H1 (cell line): ENCODE data around the gene ADCY2. TPM values are rescaled to one million over a fixed set of nuclear protein-coding genes. Genes with fewer than 3 reads are reported as not detected.

Experiments
- CTCF ChIA-PET: fragments of 300-600 bp; sonication (Branson Sonifier 250); formaldehyde crosslinking; loops from one replicate; lab custom pipeline; 2021; ENCODE audit not compliant: partially characterized antibody; lab: Charles Lee
- POLR2A ChIA-PET: fragments of 300-600 bp; sonication (Branson Sonifier 250); formaldehyde crosslinking; loops from one replicate; lab custom pipeline; 2021; ENCODE audit warnings: inconsistent platforms; ENCODE audit not compliant: partially characterized antibody; lab: Charles Lee
- DNase-seq, 2 experiments: peaks; one replicate each; pipeline versions ENCODE4 v3.0.0 to v3.0.0-alpha.2; 2010 to 2022; ENCODE audit warnings: low spot score in 2 of 2, low read depth in 1 of 2, mixed read lengths in 1 of 2
- FAIRE-seq: peaks from 2 replicates; lab custom pipeline; 2011; peaks lifted over from hg19 to GRCh38; lab: Jason Lieb, UNC
- H2AFZ ChIP-seq: 2 replicates; pipeline ENCODE4 v1.8.1; 2012; ENCODE audit warnings: low read length, inconsistent platforms
- H2AK5ac ChIP-seq: 2 replicates; pipeline ENCODE4 v1.6.1; 2013; ENCODE audit warnings: low read depth, low read length
- H2BK120ac ChIP-seq: replicated peaks from 2 replicates; pipeline ENCODE3; 2013; ENCODE audit warnings: low read depth, low read length, inconsistent platforms
- H2BK12ac ChIP-seq: 2 replicates; pipeline ENCODE4 v1.6.1; 2013; ENCODE audit warnings: low read depth, low read length
- H2BK15ac ChIP-seq: 2 replicates; pipeline ENCODE4 v1.6.1; 2013; ENCODE audit warnings: low read length
- H2BK20ac ChIP-seq: 2 replicates; pipeline ENCODE4 v1.6.1; 2013; ENCODE audit warnings: low read length
- H2BK5ac ChIP-seq: 2 replicates; pipeline ENCODE4 v1.6.1; 2013; ENCODE audit warnings: low read depth, low read length
- H3K14ac ChIP-seq: 2 replicates; pipeline ENCODE4 v1.6.1; 2013; ENCODE audit warnings: inconsistent platforms; ENCODE audit not compliant: insufficient read length
- H3K18ac ChIP-seq: 2 replicates; pipeline ENCODE4 v1.6.1; 2013; ENCODE audit warnings: low read length; ENCODE audit errors: extremely low read depth
- H3K23ac ChIP-seq: 2 replicates; pipeline ENCODE4 v1.6.1; 2013; ENCODE audit warnings: inconsistent platforms; ENCODE audit not compliant: insufficient read length
- H3K23me2 ChIP-seq: 2 replicates; pipeline ENCODE4 v1.6.1; 2013; ENCODE audit warnings: low read depth, low read length
- H3K27ac ChIP-seq: 2 replicates; pipeline ENCODE4 v1.6.1; 2011; ENCODE audit warnings: low read depth, low read length, inconsistent platforms
- H3K27me3 ChIP-seq, 4 experiments: replicated peaks in 1 of 4; 1 replicate in 1 of 4; 2 replicates in 3 of 4; pipeline versions ENCODE4 v1.6.1 to v1.8.1; 2011 to 2013; ENCODE audit warnings: low read length in 3 of 4, mild to moderate bottlenecking in 3 of 4, inconsistent platforms in 2 of 4, mixed read lengths in 2 of 4, moderate library complexity in 1 of 4; ENCODE audit not compliant: control insufficient read depth in 3 of 4, insufficient read depth in 3 of 4; ENCODE audit errors: extremely low read depth in 1 of 4
- H3K36me3 ChIP-seq, 4 experiments: 2 replicates each; pipeline versions ENCODE4 v1.6.1 to v1.8.1; 2011 to 2013; ENCODE audit warnings: mild to moderate bottlenecking in 4 of 4, low read length in 3 of 4, moderate library complexity in 2 of 4, control low read depth in 1 of 4, inconsistent platforms in 1 of 4; ENCODE audit not compliant: insufficient read depth in 4 of 4, control insufficient read depth in 2 of 4
- H3K4ac ChIP-seq: replicated peaks from 2 replicates; pipeline ENCODE3; 2013; ENCODE audit warnings: low read length, low read depth, mixed read lengths, inconsistent platforms; ENCODE audit not compliant: insufficient read length
- H3K4me1 ChIP-seq, 4 experiments: replicated peaks in 1 of 4; 1 replicate in 1 of 4; 2 replicates in 3 of 4; pipeline versions ENCODE4 v1.6.1 to v1.8.1; 2011 to 2013; ENCODE audit warnings: low read length in 3 of 4, inconsistent platforms in 2 of 4, mixed read lengths in 1 of 4; ENCODE audit not compliant: insufficient read depth in 4 of 4, control insufficient read depth in 3 of 4
- H3K4me2 ChIP-seq, 2 experiments: 2 replicates each; pipeline versions ENCODE4 v1.6.1 to v1.8.1; 2011 to 2013; ENCODE audit warnings: low read depth in 2 of 2, low read length in 2 of 2, control low read depth in 1 of 2, inconsistent platforms in 1 of 2, mild to moderate bottlenecking in 1 of 2; ENCODE audit not compliant: insufficient read depth in 1 of 2
- H3K4me3 ChIP-seq, 4 experiments: fragments of 200-600, 300-600 bp in 1 of 4; sonication (generic), shearing (Covaris generic), sonication (Bioruptor Twin) in 1 of 4; 2 replicates each; pipeline versions ENCODE4 v1.5.1 to v1.8.1; 2011 to 2016; ENCODE audit warnings: low read length in 4 of 4, low read depth in 3 of 4, control low read depth in 2 of 4, inconsistent platforms in 2 of 4, mild to moderate bottlenecking in 2 of 4, mixed read lengths in 1 of 4, moderate library complexity in 1 of 4; ENCODE audit not compliant: insufficient read depth in 2 of 4; ENCODE audit errors: extremely low read depth in 1 of 4
- H3K56ac ChIP-seq: replicated peaks from 2 replicates; pipeline ENCODE3; 2013; ENCODE audit warnings: low read depth, mild to moderate bottlenecking, mixed read lengths, low read length, inconsistent platforms; ENCODE audit not compliant: insufficient read length
- H3K79me1 ChIP-seq: 2 replicates; pipeline ENCODE4 v1.6.1; 2013; ENCODE audit warnings: low read depth, low read length, control low read depth
- H3K79me2 ChIP-seq, 2 experiments: 2 replicates each; pipeline versions ENCODE4 v1.6.1 to v1.8.1; 2012 to 2013; ENCODE audit warnings: low read length in 2 of 2, mild to moderate bottlenecking in 2 of 2, inconsistent platforms in 1 of 2; ENCODE audit not compliant: insufficient read depth in 2 of 2, control insufficient read depth in 1 of 2
- H3K9ac ChIP-seq, 4 experiments: replicated peaks in 1 of 4; 1 replicate in 1 of 4; 2 replicates in 3 of 4; pipeline versions ENCODE4 v1.6.1 to v1.8.1; 2011 to 2013; ENCODE audit warnings: low read depth in 3 of 4, low read length in 3 of 4, control low read depth in 2 of 4, mild to moderate bottlenecking in 2 of 4, moderate library complexity in 2 of 4, inconsistent platforms in 1 of 4; ENCODE audit errors: extremely low read depth in 1 of 4
- H3K9me3 ChIP-seq, 2 experiments: 2 replicates each; pipeline versions ENCODE4 v1.6.1 to v1.8.1; 2012 to 2013; ENCODE audit warnings: mild to moderate bottlenecking in 2 of 2, moderate library complexity in 2 of 2, control low read depth in 1 of 2, inconsistent platforms in 1 of 2, low read depth in 1 of 2, low read length in 1 of 2, mixed read lengths in 1 of 2; ENCODE audit not compliant: insufficient read depth in 2 of 2
- H4K20me1 ChIP-seq, 2 experiments: replicated peaks in 1 of 2; 2 replicates each; pipeline versions ENCODE3 to v1.8.1; 2011 to 2013; ENCODE audit warnings: inconsistent platforms in 2 of 2, low read length in 2 of 2, mild to moderate bottlenecking in 1 of 2; ENCODE audit not compliant: insufficient read depth in 2 of 2, control insufficient read depth in 1 of 2
- H4K5ac ChIP-seq: 2 replicates; pipeline ENCODE4 v1.6.1; 2013; ENCODE audit warnings: low read length, low read depth, mixed read lengths, inconsistent platforms; ENCODE audit not compliant: insufficient read length
- H4K8ac ChIP-seq: 2 replicates; pipeline ENCODE4 v1.8.0; 2013; ENCODE audit warnings: mild to moderate bottlenecking, moderate library complexity, low read length, inconsistent platforms; ENCODE audit not compliant: insufficient read depth; ENCODE audit errors: extremely low read depth
- H4K91ac ChIP-seq: replicated peaks from 2 replicates; pipeline ENCODE3; 2013; ENCODE audit warnings: low read length, mixed read lengths, inconsistent platforms; ENCODE audit not compliant: insufficient read length
- CREB1 ChIP-seq: IDR thresholded peaks from 2 replicates; pipeline ENCODE4 v1.6.1; 2012; ENCODE audit warnings: inconsistent platforms
- EZH2 ChIP-seq: fragments of 200-600 bp; sonication (generic); IDR thresholded peaks from 2 replicates; pipeline ENCODE4 v1.7.1; 2012; ENCODE audit warnings: low read depth, mild to moderate bottlenecking, moderate library complexity, low read length, inconsistent platforms; ENCODE audit not compliant: severe bottlenecking
- POLR2A ChIP-seq, 2 experiments: IDR thresholded peaks; 1 replicate in 1 of 2; 2 replicates in 1 of 2; pipeline ENCODE4 v1.6.1; 2011; ENCODE audit warnings: low read depth in 2 of 2, low read length in 2 of 2, mild to moderate bottlenecking in 2 of 2; ENCODE audit errors: control extremely low read depth in 1 of 2
- POU5F1 ChIP-seq: IDR thresholded peaks from 2 replicates; pipeline ENCODE4 v1.6.1; 2011; ENCODE audit warnings: low read depth, mild to moderate bottlenecking, low read length, moderate library complexity
- WGBS, 2 experiments: shearing (Covaris generic) in 1 of 2; methylation state at CpG; one replicate each; pipeline versions ENCODE4 v1.1.6 to v1.1.7; 2013 to 2015; ENCODE audit warnings: low lambda C conversion rate in 2 of 2, mixed read lengths in 2 of 2, inconsistent platforms in 1 of 2, low coverage in 1 of 2, missing lambda C conversion rate in 1 of 2; ENCODE audit not compliant: insufficient replicate concordance in 2 of 2, insufficient coverage in 1 of 2, insufficient read length in 1 of 2; ENCODE audit errors: extremely low coverage in 1 of 2, missing lambda C conversion rate in 1 of 2; 5-methylcytosine and 5-hydroxymethylcytosine counted together
- polyA plus RNA-seq, 7 experiments: library from polyadenylated mRNA; depleted of rRNA in 3 of 7; stranded (reverse) in 5 of 7; unstranded in 2 of 7; fragments of >200 nt in 5 of 7; fragments of 200-250 nt in 2 of 7; gene quantifications; 1 replicate in 5 of 7; 2 replicates in 1 of 7; 4 replicates in 1 of 7; pipeline versions ENCODE4 v1.2.1 to v1.2.3, GENCODE V29; 2011 to 2013; ENCODE audit warnings: missing spikeins in 2 of 7, mixed read lengths in 2 of 7
- total RNA-seq: library from RNA; stranded (reverse); fragmentation: NEBNext Ultra II Directional; extraction: Animal tissue kit (Norgen Biotek cat#: 25700); gene quantifications from 2 replicates; pipeline ENCODE4 v1.2.1, GENCODE V29; 2021

The ADCY2 gene
- total and polyA plus RNA-seq, 2 of the 8 experiments (the other 6 are each of a cell fraction or from before 2014, with no cell fraction given): 35.8 to 122 TPM

DNA sequence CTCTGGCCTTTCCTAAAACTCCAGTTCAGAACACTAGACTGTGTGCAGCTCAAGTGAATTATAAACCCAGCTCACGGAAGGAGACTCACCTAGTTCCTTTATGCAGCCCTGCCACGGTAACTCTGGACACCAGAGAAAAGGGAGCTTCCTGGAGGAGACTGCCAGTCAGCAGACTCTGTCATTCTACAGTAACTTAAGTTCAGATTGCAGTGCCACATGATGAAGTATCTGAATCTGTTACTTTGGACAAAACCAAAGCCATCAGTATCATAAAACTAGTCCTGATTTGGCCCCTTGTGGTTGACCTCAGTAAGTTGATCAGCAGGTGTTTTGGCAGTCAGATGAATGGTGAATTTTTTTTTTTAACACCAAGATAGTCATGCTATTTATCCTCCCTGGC is 475.7 kb downstream of the ADCY2 start:
- Histone ChIP-seq H2AK5ac (no peak overlapping the region), H3K27me3 (no peaks in the 10 kb centered on the region), H3K79me2 (peaks cover 20 to 64% of the 10 kb centered on the region in 2 experiments), H2BK15ac (no peak overlapping the region), H3K18ac (no peak overlapping the region), H2BK120ac (no peak overlapping the region), H3K23me2 (peaks cover 7% of the 10 kb centered on the region), H3K36me3 (peaks cover 4 to 37% (median 16%) of the 10 kb centered on the region in 4 experiments), H3K4me3 (no peak overlapping the region), H3K4me1 (peaks cover 0 to 4% (median 0%) of the 10 kb centered on the region in 4 experiments; a peak in 2 of 7 replicates), H3K56ac (no peak overlapping the region), H4K8ac (no peak overlapping the region), H3K27ac (no peak overlapping the region), H2BK20ac (no peak overlapping the region), H3K79me1 (peaks cover 5% of the 10 kb centered on the region), H3K23ac (no peak overlapping the region), H3K9ac (no peak overlapping the region), H3K14ac (no peak overlapping the region), H2AFZ (no peak overlapping the region), H4K91ac (no peak overlapping the region), H4K20me1 (peaks cover 9 to 15% of the 10 kb centered on the region in 2 experiments), H4K5ac (no peak overlapping the region), H3K9me3 (no peaks in the 10 kb centered on the region), H3K4ac (no peak overlapping the region), H3K4me2 (no peak overlapping the region), H2BK12ac (no peak overlapping the region), H2BK5ac (no peak overlapping the region)
- WGBS, 2 experiments: 93% methylated on average over 2 of the region's 2 CpGs; no CpG with 5 or more reads in 1 of the 2 experiments
- CTCF ChIA-PET: interaction anchor here (0.6 to 5.4 kb wide), 6 partner anchors 15 to 1352 kb away, joined by 3 to 25 read pairs (median 4); no protein-coding TSS in a partner anchor
- DNase-seq (no peak), FAIRE-seq (no peak)
- TF ChIP-seq POLR2A (IDR thresholded peaks at IDR 0.05; ENCODE audit: control extremely low read depth in 1 of 2, low read depth in 2 of 2, low read length in 2 of 2): no peak
- no peak for TF ChIP-seq EZH2
- no peak for TF ChIP-seq CREB1
- no peak for TF ChIP-seq POU5F1
- POLR2A ChIA-PET: no interaction called here
